K562 (cell line): ENCODE results near the gene PYROXD2. TPM values are rescaled to one million over a fixed set of nuclear protein-coding genes. Genes with fewer than 3 reads are reported as not detected.

Experiments
- HDGF ChIP-seq: fragments of 450-650 bp; IDR thresholded peaks from 2 replicates; pipeline ENCODE4 v1.6.1; 2016
- NFE2 ChIP-seq: IDR thresholded peaks from 2 replicates; pipeline ENCODE4 v1.6.1; 2014; ENCODE audit warnings: antibody characterized with exemption, low read depth
- NR2C2 ChIP-seq, 2 experiments: fragments of 200-800 bp in 1 of 2; sonication (Bioruptor generic) in 1 of 2; sonication (generic) in 1 of 2; formaldehyde crosslinking in 1 of 2; IDR thresholded peaks; 2 replicates each; pipeline versions ENCODE4 v1.6.1 to v1.8.0; 2016 to 2022; ENCODE audit warnings: mild to moderate bottlenecking in 1 of 2, missing compliant biosample characterization in 1 of 2, missing genetic modification characterization in 1 of 2, missing genetic modification reagents in 1 of 2
- RUNX1 ChIP-seq: sonication (generic); IDR thresholded peaks from 2 replicates; pipeline ENCODE4 v1.6.1; 2016; ENCODE audit warnings: antibody characterized with exemption, low read depth
- SP1 ChIP-seq: sonication (generic); formaldehyde crosslinking; IDR thresholded peaks from 2 replicates; pipeline ENCODE4 v1.8.1; 2022; ENCODE audit warnings: mild to moderate bottlenecking, missing genetic modification reagents
- polyA plus RNA-seq, 8 experiments: library from polyadenylated mRNA; depleted of rRNA in 4 of 8; stranded (reverse) in 5 of 8; unstranded in 3 of 8; fragments of >200 nt; fragmentation: Nextera tagmentation in 2 of 8; fragmentation: Illumina TruSeq in 1 of 8; extraction: Ambion mirVana in 2 of 8; extraction: Trizol in 1 of 8; gene quantifications; 2 replicates each; pipeline versions ENCODE4 v1.2.1 to v1.2.3, GENCODE V29; 2011 to 2014; ENCODE audit warnings: inconsistent platforms in 1 of 8, missing spikeins in 1 of 8
- total RNA-seq, 7 experiments: library from RNA; depleted of rRNA in 6 of 7; stranded (reverse); fragments of >200 nt in 6 of 7; fragmentation: Illumina TruSeq in 2 of 7; extraction: Trizol in 2 of 7; gene quantifications; 2 replicates each; pipeline versions ENCODE4 v1.2.1 to v1.2.3, GENCODE V29; 2011 to 2021; ENCODE audit warnings: low replicate concordance in 1 of 7
- TF ChIP-seq, protein P1 (sequence below), 2 experiments: fragments of 450-650 bp; formaldehyde crosslinking in 1 of 2; IDR thresholded peaks; 2 replicates each; pipeline versions ENCODE4 v1.4.0 to v1.6.1; 2014 to 2020; ENCODE audit warnings: mild to moderate bottlenecking in 2 of 2, borderline replicate concordance in 1 of 2, low read depth in 1 of 2
- TF ChIP-seq, protein P2 (sequence below): conservative IDR thresholded peaks from 2 replicates; pipeline ENCODE4 v1.6.1; 2011; ENCODE audit warnings: low read depth, mild to moderate bottlenecking, low read length; ENCODE audit not compliant: control insufficient read depth
- TF ChIP-seq, protein P3 (sequence below), 2 experiments: fragments of 450-650 bp; IDR thresholded peaks; 2 replicates each; pipeline ENCODE4 v1.6.1; 2016; ENCODE audit warnings: mild to moderate bottlenecking in 2 of 2, borderline replicate concordance in 1 of 2, low read depth in 1 of 2, moderate library complexity in 1 of 2

The PYROXD2 gene
- total and polyA plus RNA-seq, 9 of the 15 experiments (the other 6 are each of a cell fraction or from before 2014, with no cell fraction given), result 0.14 to 1.4 (median 0.58) TPM

DNA sequence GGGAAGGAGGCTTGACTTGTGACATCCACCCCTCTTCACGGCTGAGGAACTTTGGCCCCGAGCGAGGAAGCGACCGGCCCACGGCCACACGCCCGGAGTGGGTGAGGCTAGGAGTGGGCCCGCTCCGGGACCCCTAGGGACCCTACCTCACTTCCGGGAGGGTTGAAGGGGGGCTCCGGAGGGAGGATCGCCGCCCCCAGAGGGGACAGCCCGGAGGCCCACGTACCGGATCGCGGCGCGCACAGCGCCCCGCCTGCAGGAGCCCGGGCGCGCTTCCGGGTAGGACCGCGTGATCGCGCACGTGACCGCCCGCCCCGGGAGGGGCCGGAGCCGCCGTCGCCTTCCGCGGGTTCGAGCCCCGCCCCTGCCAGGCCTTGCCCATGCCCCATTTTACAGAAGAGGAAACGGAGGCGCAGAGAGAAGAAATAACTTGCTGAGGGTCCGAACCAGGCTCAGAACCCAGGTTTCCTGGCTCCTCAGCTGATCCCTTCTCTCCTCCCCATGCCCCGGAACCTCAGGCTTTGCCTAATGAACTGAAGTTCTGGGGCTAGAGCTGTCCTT is 31.8 kb upstream of the PYROXD2 start, which contains the start of gene HPS1 (continued):
- TF ChIP-seq, protein P1, sequence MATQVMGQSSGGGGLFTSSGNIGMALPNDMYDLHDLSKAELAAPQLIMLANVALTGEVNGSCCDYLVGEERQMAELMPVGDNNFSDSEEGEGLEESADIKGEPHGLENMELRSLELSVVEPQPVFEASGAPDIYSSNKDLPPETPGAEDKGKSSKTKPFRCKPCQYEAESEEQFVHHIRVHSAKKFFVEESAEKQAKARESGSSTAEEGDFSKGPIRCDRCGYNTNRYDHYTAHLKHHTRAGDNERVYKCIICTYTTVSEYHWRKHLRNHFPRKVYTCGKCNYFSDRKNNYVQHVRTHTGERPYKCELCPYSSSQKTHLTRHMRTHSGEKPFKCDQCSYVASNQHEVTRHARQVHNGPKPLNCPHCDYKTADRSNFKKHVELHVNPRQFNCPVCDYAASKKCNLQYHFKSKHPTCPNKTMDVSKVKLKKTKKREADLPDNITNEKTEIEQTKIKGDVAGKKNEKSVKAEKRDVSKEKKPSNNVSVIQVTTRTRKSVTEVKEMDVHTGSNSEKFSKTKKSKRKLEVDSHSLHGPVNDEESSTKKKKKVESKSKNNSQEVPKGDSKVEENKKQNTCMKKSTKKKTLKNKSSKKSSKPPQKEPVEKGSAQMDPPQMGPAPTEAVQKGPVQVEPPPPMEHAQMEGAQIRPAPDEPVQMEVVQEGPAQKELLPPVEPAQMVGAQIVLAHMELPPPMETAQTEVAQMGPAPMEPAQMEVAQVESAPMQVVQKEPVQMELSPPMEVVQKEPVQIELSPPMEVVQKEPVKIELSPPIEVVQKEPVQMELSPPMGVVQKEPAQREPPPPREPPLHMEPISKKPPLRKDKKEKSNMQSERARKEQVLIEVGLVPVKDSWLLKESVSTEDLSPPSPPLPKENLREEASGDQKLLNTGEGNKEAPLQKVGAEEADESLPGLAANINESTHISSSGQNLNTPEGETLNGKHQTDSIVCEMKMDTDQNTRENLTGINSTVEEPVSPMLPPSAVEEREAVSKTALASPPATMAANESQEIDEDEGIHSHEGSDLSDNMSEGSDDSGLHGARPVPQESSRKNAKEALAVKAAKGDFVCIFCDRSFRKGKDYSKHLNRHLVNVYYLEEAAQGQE (IDR thresholded peaks at IDR 0.05; ENCODE audit: borderline replicate concordance), result peak; percentile 85
- TF ChIP-seq, protein P1 (CRISPR knock-in tag; IDR thresholded peaks at IDR 0.05; ENCODE audit: low read depth), result no peak
- no peak for TF ChIP-seq HDGF
- TF ChIP-seq NFE2, result no peak
- no peak for TF ChIP-seq SP1
- TF ChIP-seq, protein P2, sequence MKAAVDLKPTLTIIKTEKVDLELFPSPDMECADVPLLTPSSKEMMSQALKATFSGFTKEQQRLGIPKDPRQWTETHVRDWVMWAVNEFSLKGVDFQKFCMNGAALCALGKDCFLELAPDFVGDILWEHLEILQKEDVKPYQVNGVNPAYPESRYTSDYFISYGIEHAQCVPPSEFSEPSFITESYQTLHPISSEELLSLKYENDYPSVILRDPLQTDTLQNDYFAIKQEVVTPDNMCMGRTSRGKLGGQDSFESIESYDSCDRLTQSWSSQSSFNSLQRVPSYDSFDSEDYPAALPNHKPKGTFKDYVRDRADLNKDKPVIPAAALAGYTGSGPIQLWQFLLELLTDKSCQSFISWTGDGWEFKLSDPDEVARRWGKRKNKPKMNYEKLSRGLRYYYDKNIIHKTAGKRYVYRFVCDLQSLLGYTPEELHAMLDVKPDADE, result peak; percentile 55; the same call in 1 of the 2 replicates
- TF ChIP-seq RUNX1, result no peak
- TF ChIP-seq, protein P3, sequence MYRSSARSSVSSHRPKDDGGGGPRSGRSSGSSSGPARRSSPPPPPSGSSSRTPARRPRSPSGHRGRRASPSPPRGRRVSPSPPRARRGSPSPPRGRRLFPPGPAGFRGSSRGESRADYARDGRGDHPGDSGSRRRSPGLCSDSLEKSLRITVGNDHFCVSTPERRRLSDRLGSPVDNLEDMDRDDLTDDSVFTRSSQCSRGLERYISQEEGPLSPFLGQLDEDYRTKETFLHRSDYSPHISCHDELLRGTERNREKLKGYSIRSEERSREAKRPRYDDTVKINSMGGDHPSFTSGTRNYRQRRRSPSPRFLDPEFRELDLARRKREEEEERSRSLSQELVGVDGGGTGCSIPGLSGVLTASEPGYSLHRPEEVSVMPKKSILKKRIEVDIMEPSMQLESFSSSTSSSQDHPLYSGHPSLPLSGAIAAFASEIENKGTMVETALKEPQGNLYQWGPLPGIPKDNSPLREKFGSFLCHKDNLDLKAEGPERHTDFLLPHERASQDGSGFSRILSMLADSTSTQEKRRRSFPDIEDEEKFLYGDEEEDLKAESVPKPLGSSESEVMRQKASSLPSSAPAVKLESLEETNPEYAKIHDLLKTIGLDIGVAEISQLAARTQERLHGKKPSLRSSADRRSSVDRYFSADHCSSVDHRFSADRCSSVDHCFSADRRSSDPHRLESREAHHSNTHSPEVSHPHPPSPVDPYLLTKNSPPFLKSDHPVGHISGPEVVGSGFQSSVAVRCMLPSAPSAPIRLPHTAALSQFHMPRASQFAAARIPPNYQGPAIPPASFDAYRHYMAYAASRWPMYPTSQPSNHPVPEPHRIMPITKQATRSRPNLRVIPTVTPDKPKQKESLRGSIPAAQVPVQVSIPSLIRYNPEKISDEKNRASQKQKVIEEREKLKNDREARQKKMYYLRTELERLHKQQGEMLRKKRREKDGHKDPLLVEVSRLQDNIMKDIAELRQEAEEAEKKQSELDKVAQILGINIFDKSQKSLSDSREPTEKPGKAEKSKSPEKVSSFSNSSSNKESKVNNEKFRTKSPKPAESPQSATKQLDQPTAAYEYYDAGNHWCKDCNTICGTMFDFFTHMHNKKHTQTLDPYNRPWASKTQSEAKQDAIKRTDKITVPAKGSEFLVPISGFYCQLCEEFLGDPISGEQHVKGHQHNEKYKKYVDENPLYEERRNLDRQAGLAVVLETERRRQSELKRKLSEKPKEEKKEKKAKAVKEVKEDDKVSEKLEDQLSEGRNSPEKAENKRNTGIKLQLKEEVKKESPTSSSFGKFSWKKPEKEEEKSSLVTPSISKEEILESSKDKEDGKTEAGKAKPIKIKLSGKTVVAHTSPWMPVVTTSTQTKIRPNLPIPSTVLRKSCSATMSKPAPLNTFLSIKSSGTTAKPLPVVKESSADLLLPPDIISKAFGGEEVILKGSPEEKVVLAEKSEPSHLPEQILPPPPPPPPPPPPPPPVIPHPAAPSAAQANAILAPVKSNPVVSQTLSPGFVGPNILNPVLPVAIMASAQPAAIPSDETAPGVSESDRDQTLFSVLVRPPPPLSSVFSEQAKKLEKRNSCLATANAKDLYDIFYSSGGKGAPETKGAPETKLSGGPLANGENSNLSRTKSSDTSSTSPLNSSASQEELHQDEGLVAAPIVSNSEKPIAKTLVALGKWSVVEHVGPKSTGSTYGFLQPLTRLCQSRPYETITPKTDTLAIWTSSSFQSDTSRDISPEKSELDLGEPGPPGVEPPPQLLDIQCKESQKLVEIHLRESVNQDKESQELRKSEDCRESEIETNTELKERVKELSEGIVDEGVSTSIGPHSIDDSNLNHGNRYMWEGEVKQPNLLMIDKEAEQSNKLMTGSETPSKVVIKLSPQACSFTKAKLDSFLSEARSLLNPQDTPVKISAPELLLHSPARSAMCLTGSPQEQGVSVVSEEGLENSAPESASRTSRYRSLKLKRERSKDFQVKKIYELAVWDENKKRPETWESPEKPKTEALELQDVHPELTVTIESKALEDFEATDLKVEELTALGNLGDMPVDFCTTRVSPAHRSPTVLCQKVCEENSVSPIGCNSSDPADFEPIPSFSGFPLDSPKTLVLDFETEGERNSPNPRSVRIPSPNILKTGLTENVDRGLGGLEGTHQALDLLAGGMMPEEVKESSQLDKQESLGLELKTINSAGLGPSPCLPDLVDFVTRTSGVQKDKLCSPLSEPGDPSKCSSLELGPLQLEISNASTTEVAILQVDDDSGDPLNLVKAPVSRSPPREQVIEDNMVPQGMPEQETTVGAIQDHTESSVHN (IDR thresholded peaks at IDR 0.05; ENCODE audit: borderline replicate concordance in 1 of 2, low read depth in 1 of 2), result no peak
- no peak for TF ChIP-seq NR2C2 (CRISPR knock-in tag; IDR thresholded peaks at IDR 0.05)
- peak; percentile 68 for TF ChIP-seq NR2C2 (tag; IDR thresholded peaks at IDR 0.05)
